IMR-90 (cell line): ENCODE results near the gene LRRC47. TPM values are rescaled to one million over a fixed set of nuclear protein-coding genes. Genes with fewer than 3 reads are reported as not detected.

Source experiments
- ATAC-seq: fragments of 200-7000 bp; cut with Tn5 transposase; 2 replicates; pipeline ENCODE4 v1.9.1; 2020; ENCODE audit warnings: low read depth, mild to moderate bottlenecking, moderate library complexity
- BruUV-seq: library from RNA; stranded (reverse); fragments of 400-500 nt; replicated peaks from 2 replicates; lab custom pipeline; 2021; lab: Mats Ljungman, UMichigan
- CTCF ChIA-PET: fragments of 300-600 bp; formaldehyde crosslinking; extraction: SDS; loops from one replicate; lab custom pipeline; 2021; ENCODE audit warnings: antibody characterized with exemption; lab: Yijun Ruan, JAX
- POLR2A ChIA-PET: fragments of 300-600 bp; sonication (Branson Sonifier 250); formaldehyde crosslinking; loops from one replicate; lab custom pipeline; 2022; ENCODE audit warnings: antibody characterized with exemption; ENCODE audit not compliant: unreplicated experiment; lab: Charles Lee
- DNase-seq: peaks from one replicate; pipeline ENCODE4 v3.0.0; 2013
- H2AFZ ChIP-seq: replicated peaks from 2 replicates; pipeline ENCODE3; 2013; ENCODE audit warnings: low read length, mild to moderate bottlenecking; ENCODE audit not compliant: poor library complexity
- H2AK5ac ChIP-seq: 2 replicates; pipeline ENCODE4 v1.6.1; 2013; ENCODE audit warnings: low read depth, low read length, inconsistent platforms
- H2AK9ac ChIP-seq: replicated peaks from 2 replicates; pipeline ENCODE3; 2013; ENCODE audit warnings: mild to moderate bottlenecking, low read depth, low read length, moderate library complexity; ENCODE audit not compliant: poor library complexity
- H2BK120ac ChIP-seq: 2 replicates; pipeline ENCODE4 v1.6.1; 2013; ENCODE audit warnings: low read depth, low read length, inconsistent platforms
- H2BK15ac ChIP-seq: 3 replicates; pipeline ENCODE4 v1.6.1; 2013; ENCODE audit warnings: low read depth, low read length, inconsistent platforms
- H2BK20ac ChIP-seq: 2 replicates; pipeline ENCODE4 v1.6.1; 2013; ENCODE audit warnings: low read depth, mild to moderate bottlenecking, inconsistent platforms, low read length, moderate library complexity
- H2BK5ac ChIP-seq: 2 replicates; pipeline ENCODE4 v1.6.1; 2013; ENCODE audit warnings: mild to moderate bottlenecking, low read depth, low read length, inconsistent platforms; ENCODE audit not compliant: poor library complexity, severe bottlenecking
- H3K14ac ChIP-seq: replicated peaks from 2 replicates; pipeline ENCODE4 v1.6.1; 2013; ENCODE audit warnings: low read depth, low read length, inconsistent platforms
- H3K18ac ChIP-seq: 2 replicates; pipeline ENCODE4 v1.6.1; 2013; ENCODE audit warnings: low read depth, low read length, control low read depth
- H3K23ac ChIP-seq: 2 replicates; pipeline ENCODE4 v1.6.1; 2013; ENCODE audit warnings: low read depth, low read length, inconsistent platforms
- H3K27ac ChIP-seq: 2 replicates; pipeline ENCODE4 v1.5.1; 2013; ENCODE audit warnings: mild to moderate bottlenecking, control low read depth, low read length; ENCODE audit not compliant: insufficient read depth
- H3K27me3 ChIP-seq: 2 replicates; pipeline ENCODE4 v1.6.1; 2013; ENCODE audit warnings: low read length; ENCODE audit not compliant: control insufficient read depth, insufficient read depth
- H3K36me3 ChIP-seq: 2 replicates; pipeline ENCODE4 v1.6.1; 2013; ENCODE audit warnings: low read length, mixed read lengths; ENCODE audit not compliant: control insufficient read depth, insufficient read depth
- H3K4ac ChIP-seq: 2 replicates; pipeline ENCODE4 v1.6.1; 2013; ENCODE audit warnings: low read depth, low read length, inconsistent platforms
- H3K4me1 ChIP-seq: 2 replicates; pipeline ENCODE4 v1.6.1; 2013; ENCODE audit warnings: low read length, mixed read lengths; ENCODE audit not compliant: control insufficient read depth, insufficient read depth
- H3K4me2 ChIP-seq: 2 replicates; pipeline ENCODE4 v1.6.1; 2013; ENCODE audit warnings: low read depth, mild to moderate bottlenecking, control low read depth, low read length, moderate library complexity
- H3K4me3 ChIP-seq: 2 replicates; pipeline ENCODE4 v1.5.1; 2013; ENCODE audit warnings: low read depth, mild to moderate bottlenecking, control low read depth, low read length, moderate library complexity; ENCODE audit not compliant: insufficient read depth
- H3K56ac ChIP-seq: 2 replicates; pipeline ENCODE4 v1.6.1; 2013; ENCODE audit warnings: low read length, inconsistent platforms; ENCODE audit not compliant: insufficient read depth; ENCODE audit errors: extremely low read depth
- H3K79me1 ChIP-seq, 2 experiments: 2 replicates each; pipeline ENCODE4 v1.6.1; 2013; ENCODE audit warnings: low read length in 2 of 2, inconsistent platforms in 1 of 2, low read depth in 1 of 2
- H3K9ac ChIP-seq: 2 replicates; pipeline ENCODE4 v1.6.1; 2013; ENCODE audit warnings: low read depth, low read length, control low read depth
- H3K9me1 ChIP-seq: 2 replicates; pipeline ENCODE4 v1.6.1; 2013; ENCODE audit warnings: low read length, inconsistent platforms; ENCODE audit not compliant: insufficient read depth
- H3K9me3 ChIP-seq: 2 replicates; pipeline ENCODE4 v1.6.1; 2013; ENCODE audit warnings: low read length; ENCODE audit not compliant: control insufficient read depth, insufficient read depth
- H4K20me1 ChIP-seq: 2 replicates; pipeline ENCODE4 v1.6.1; 2013; ENCODE audit warnings: low read length, inconsistent platforms; ENCODE audit not compliant: insufficient read depth
- H4K5ac ChIP-seq: 2 replicates; pipeline ENCODE4 v1.6.1; 2013; ENCODE audit warnings: mild to moderate bottlenecking, low read depth, low read length, control low read depth
- H4K8ac ChIP-seq, 2 experiments: 2 replicates each; pipeline ENCODE4 v1.6.1; 2013; ENCODE audit warnings: low read depth in 2 of 2, low read length in 2 of 2, control low read depth in 1 of 2, inconsistent platforms in 1 of 2
- H4K91ac ChIP-seq: 2 replicates; pipeline ENCODE4 v1.6.1; 2013; ENCODE audit warnings: low read depth, low read length, inconsistent platforms; ENCODE audit not compliant: insufficient read depth
- BHLHE40 ChIP-seq: fragments of 150-350 bp; IDR thresholded peaks from 2 replicates; pipeline ENCODE4 v1.6.1; 2016; ENCODE audit warnings: mild to moderate bottlenecking, low read depth, low read length
- CEBPB ChIP-seq: IDR thresholded peaks from 2 replicates; pipeline ENCODE4 v1.6.1; 2012; ENCODE audit warnings: low read depth, low read length, improper control_type of control experiment
- CHD1 ChIP-seq: IDR thresholded peaks from 2 replicates; pipeline ENCODE4 v1.6.1; 2012; ENCODE audit warnings: low read depth, low read length, improper control_type of control experiment
- CTCF ChIP-seq: conservative IDR thresholded peaks from 2 replicates; pipeline ENCODE4 v1.5.1; 2012; ENCODE audit warnings: mild to moderate bottlenecking, low read depth, low read length, improper control_type of control experiment
- ELK1 ChIP-seq: fragments of 150-350 bp; IDR thresholded peaks from 2 replicates; pipeline ENCODE4 v1.6.1; 2016; ENCODE audit warnings: low read depth, mild to moderate bottlenecking, low read length, moderate library complexity, borderline replicate concordance
- FOS ChIP-seq: fragments of 150-350 bp; IDR thresholded peaks from 2 replicates; pipeline ENCODE4 v1.6.1; 2016; ENCODE audit warnings: low read depth, low read length
- MAFK ChIP-seq: IDR thresholded peaks from 2 replicates; pipeline ENCODE4 v1.6.1; 2012; ENCODE audit warnings: low read depth, low read length, improper control_type of control experiment
- MAZ ChIP-seq: IDR thresholded peaks from 2 replicates; pipeline ENCODE4 v1.6.1; 2012; ENCODE audit warnings: low read depth, mild to moderate bottlenecking, low read length, improper control_type of control experiment, moderate library complexity, borderline replicate concordance
- MXI1 ChIP-seq: IDR thresholded peaks from 2 replicates; pipeline ENCODE4 v1.6.1; 2012; ENCODE audit warnings: low read depth, mild to moderate bottlenecking, low read length, moderate library complexity, borderline replicate concordance
- NFE2L2 ChIP-seq: fragments of 150-350 bp; IDR thresholded peaks from 2 replicates; pipeline ENCODE4 v1.6.1; 2016; ENCODE audit warnings: low read depth, mild to moderate bottlenecking, low read length
- POLR2A ChIP-seq: IDR thresholded peaks from 2 replicates; pipeline ENCODE4 v1.6.1; 2012; ENCODE audit warnings: mild to moderate bottlenecking, low read depth, low read length
- RAD21 ChIP-seq: IDR thresholded peaks from 2 replicates; pipeline ENCODE4 v1.6.1; 2012; ENCODE audit warnings: low read length, improper control_type of control experiment
- RCOR1 ChIP-seq: IDR thresholded peaks from 2 replicates; pipeline ENCODE4 v1.6.1; 2012; ENCODE audit warnings: mild to moderate bottlenecking, low read length, improper control_type of control experiment; ENCODE audit not compliant: insufficient replicate concordance
- RFX5 ChIP-seq: IDR thresholded peaks from 2 replicates; pipeline ENCODE4 v1.8.0; 2012; ENCODE audit warnings: low read depth, mild to moderate bottlenecking, low read length, moderate library complexity
- SMC3 ChIP-seq: fragments of 150-350 bp; IDR thresholded peaks from 2 replicates; pipeline ENCODE4 v1.6.1; 2016; ENCODE audit warnings: low read depth, mild to moderate bottlenecking, antibody characterized with exemption, low read length, moderate library complexity
- USF2 ChIP-seq: fragments of 150-350 bp; IDR thresholded peaks from 2 replicates; pipeline ENCODE4 v1.6.1; 2017; ENCODE audit warnings: mild to moderate bottlenecking, antibody characterized with exemption, low read length, low read depth
- WGBS, 2 experiments: methylation state at CpG; one replicate each; pipeline versions ENCODE4 v1.1.5 to v1.1.7; 2013; ENCODE audit warnings: missing lambda C conversion rate in 2 of 2; ENCODE audit not compliant: insufficient read length in 1 of 2; ENCODE audit errors: extremely low coverage in 2 of 2; 5-methylcytosine and 5-hydroxymethylcytosine counted together
- dilution Hi-C: fragments of 300-500 bp; cut with HindIII; formaldehyde crosslinking; loops from one replicate; pipeline ENCODE4 v1.14.3; 2018; ENCODE audit warnings: low sequenced_read_pairs; ENCODE audit not compliant: unreplicated experiment
- in situ Hi-C: fragments of 300-500 bp; cut with MboI; formaldehyde crosslinking; loops from 3 replicates; pipeline ENCODE4 v1.14.3; 2019; ENCODE audit warnings: low sequenced_read_pairs, inconsistent platforms, mixed read lengths
- intact Hi-C: fragments of 100-400 bp; cut with micrococcal nuclease; formaldehyde crosslinking; loops from 2 replicates; pipeline ENCODE4 v1.10.0; 2022
- polyA plus RNA-seq, 3 experiments: library from polyadenylated mRNA; depleted of rRNA; stranded (reverse); fragments of >200 nt; gene quantifications; 2 replicates each; pipeline ENCODE4 v1.2.3, GENCODE V29; 2012; ENCODE audit warnings: low replicate concordance in 1 of 3
- total RNA-seq: library from RNA; depleted of rRNA; stranded (reverse); fragments of >200 nt; gene quantifications from 2 replicates; pipeline ENCODE4 v1.2.3, GENCODE V29; 2012

Gene LRRC47
- total and polyA plus RNA-seq, 2 of the 4 experiments (the other 2 are of a cell fraction), result 15.2 to 19.7 TPM

- in situ Hi-C loops (no loop called here), intact Hi-C loops (no loop called here)
- CTCF ChIA-PET, result no interaction called here
Observed at GRCh38 chr1:3790500-3790923, 5.8 kb downstream of the LRRC47 start.

More at GRCh38 chr1:3790500-3790923, 5.8 kb downstream of the LRRC47 start:
- no peaks in the 10 kb centered on the region; the same call in 1 of the 2 replicates for H3K9me1 ChIP-seq
- no peaks in the 10 kb centered on the region for H3K27me3 ChIP-seq
- peaks cover 19 to 61% of the 10 kb centered on the region in 2 experiments for H3K79me1 ChIP-seq
- ATAC-seq (no peak), DNase-seq (no peak)
- no peak overlapping the region for H3K9ac ChIP-seq
- H2BK15ac ChIP-seq, result no peak overlapping the region
- no TSS peak for BruUV-seq
- no peak overlapping the region for H2BK120ac ChIP-seq
- TF ChIP-seq CHD1 (no peak), RFX5 (no peak), FOS (no peak), BHLHE40 (no peak), SMC3 (no peak), POLR2A (no peak), CEBPB (no peak), NFE2L2 (no peak), CTCF (no peak), MXI1 (no peak), MAZ (no peak), RAD21 (no peak), RCOR1 (no peak), ELK1 (no peak), MAFK (no peak), USF2 (no peak)
- no peaks in the 10 kb centered on the region for H3K9me3 ChIP-seq
- POLR2A ChIA-PET, result no interaction called here
- no peak overlapping the region for H3K4me3 ChIP-seq
- H2BK20ac ChIP-seq, result no peak overlapping the region
- peaks cover 37% of the 10 kb centered on the region for H3K36me3 ChIP-seq
- H4K91ac ChIP-seq, result no peak overlapping the region
- no peak overlapping the region for H2AK9ac ChIP-seq
- H3K4me1 ChIP-seq, result peaks cover 7% of the 10 kb centered on the region; the same call in 1 of the 2 replicates
- 92% methylated on average over 4 of the region's 12 CpGs; no CpG with 5 or more reads in 1 of the 2 experiments for WGBS, 2 experiments
- peak overlapping the region; percentile 32 for H2AFZ ChIP-seq
- no peak overlapping the region for H2BK5ac ChIP-seq
- H2AK5ac ChIP-seq, result no peak overlapping the region
- dilution Hi-C loops, result no loop called here
- no peak overlapping the region for H3K4me2 ChIP-seq
- H3K23ac ChIP-seq, result no peak overlapping the region
- no peak overlapping the region for H3K27ac ChIP-seq
- H3K14ac ChIP-seq, result no peak overlapping the region
- H4K5ac ChIP-seq, result no peak overlapping the region
- no peak overlapping the region for H3K4ac ChIP-seq
- peaks cover 70% of the 10 kb centered on the region for H4K20me1 ChIP-seq
- H3K18ac ChIP-seq, result no peak overlapping the region
- H3K56ac ChIP-seq, result no peak overlapping the region
- H4K8ac ChIP-seq, result no peak overlapping the region
